Head of caudate nucleus (tissue), 42 donors: ENCODE data around the gene LEPR.
"Not testable (repeated sequence)": the region's sequence is repeated elsewhere in the genome, so short reads cannot be mapped to it uniquely, and the experiment has no call there.

Experiments used
- DNase-seq, 42 donors: peaks; one replicate each; pipeline versions ENCODE4 v3.0.0 to v3.0.0-alpha.2; 2020 to 2021; ENCODE audit warnings: mixed read lengths in 7 of 42
- intact Hi-C: fragments of 100-400 bp; cut with DNase I; formaldehyde crosslinking; loops from one replicate; pipeline ENCODE4 v1.15.0; 2022

LEPR gene, protein sequence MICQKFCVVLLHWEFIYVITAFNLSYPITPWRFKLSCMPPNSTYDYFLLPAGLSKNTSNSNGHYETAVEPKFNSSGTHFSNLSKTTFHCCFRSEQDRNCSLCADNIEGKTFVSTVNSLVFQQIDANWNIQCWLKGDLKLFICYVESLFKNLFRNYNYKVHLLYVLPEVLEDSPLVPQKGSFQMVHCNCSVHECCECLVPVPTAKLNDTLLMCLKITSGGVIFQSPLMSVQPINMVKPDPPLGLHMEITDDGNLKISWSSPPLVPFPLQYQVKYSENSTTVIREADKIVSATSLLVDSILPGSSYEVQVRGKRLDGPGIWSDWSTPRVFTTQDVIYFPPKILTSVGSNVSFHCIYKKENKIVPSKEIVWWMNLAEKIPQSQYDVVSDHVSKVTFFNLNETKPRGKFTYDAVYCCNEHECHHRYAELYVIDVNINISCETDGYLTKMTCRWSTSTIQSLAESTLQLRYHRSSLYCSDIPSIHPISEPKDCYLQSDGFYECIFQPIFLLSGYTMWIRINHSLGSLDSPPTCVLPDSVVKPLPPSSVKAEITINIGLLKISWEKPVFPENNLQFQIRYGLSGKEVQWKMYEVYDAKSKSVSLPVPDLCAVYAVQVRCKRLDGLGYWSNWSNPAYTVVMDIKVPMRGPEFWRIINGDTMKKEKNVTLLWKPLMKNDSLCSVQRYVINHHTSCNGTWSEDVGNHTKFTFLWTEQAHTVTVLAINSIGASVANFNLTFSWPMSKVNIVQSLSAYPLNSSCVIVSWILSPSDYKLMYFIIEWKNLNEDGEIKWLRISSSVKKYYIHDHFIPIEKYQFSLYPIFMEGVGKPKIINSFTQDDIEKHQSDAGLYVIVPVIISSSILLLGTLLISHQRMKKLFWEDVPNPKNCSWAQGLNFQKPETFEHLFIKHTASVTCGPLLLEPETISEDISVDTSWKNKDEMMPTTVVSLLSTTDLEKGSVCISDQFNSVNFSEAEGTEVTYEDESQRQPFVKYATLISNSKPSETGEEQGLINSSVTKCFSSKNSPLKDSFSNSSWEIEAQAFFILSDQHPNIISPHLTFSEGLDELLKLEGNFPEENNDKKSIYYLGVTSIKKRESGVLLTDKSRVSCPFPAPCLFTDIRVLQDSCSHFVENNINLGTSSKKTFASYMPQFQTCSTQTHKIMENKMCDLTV

GRCh38 chr1:65420590-65421350 is at the start of gene LEPR, which contains the start of gene LEPROT:
TSS of gene LEPR (plus strand) at chr1:65420668. CDS start at chr1:65565566, 144,898 bp downstream.
TSS of gene LEPROT (plus strand) at chr1:65420668. CDS start at chr1:65420725, 57 bp downstream.
- peak in 1 of 42 donors; percentile 26 for DNase-seq
- intact Hi-C loops: loop anchor here (5.0 kb wide), 1 partner anchor 153 kb away; no protein-coding TSS in a partner anchor

- intact Hi-C loops: no loop called here
- DNase-seq: no peak
Measured at GRCh38 chr1:65371544-65371943, 48.9 kb upstream of the LEPR start.

DNA sequence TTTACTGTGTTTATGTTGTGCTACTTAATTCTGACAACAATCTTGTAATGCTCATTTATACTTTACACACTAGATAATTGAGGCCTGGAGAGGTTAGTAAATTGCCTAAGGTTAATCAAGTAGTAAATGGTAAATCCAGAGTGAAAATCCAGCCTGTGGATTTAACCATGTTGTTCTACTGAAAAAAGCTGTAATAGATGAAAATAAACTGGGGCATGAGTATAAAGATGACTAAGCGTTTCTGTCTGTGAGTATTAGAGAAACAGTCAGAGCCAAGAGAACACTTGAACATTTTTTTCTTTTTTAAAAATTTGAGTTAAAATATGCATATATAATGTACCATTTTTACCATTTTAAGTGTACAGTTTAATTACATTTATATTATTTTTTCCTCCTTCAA is 47.9 kb upstream of the LEPR start:
- intact Hi-C loops: no loop called here
- DNase-seq: no peak

DNA sequence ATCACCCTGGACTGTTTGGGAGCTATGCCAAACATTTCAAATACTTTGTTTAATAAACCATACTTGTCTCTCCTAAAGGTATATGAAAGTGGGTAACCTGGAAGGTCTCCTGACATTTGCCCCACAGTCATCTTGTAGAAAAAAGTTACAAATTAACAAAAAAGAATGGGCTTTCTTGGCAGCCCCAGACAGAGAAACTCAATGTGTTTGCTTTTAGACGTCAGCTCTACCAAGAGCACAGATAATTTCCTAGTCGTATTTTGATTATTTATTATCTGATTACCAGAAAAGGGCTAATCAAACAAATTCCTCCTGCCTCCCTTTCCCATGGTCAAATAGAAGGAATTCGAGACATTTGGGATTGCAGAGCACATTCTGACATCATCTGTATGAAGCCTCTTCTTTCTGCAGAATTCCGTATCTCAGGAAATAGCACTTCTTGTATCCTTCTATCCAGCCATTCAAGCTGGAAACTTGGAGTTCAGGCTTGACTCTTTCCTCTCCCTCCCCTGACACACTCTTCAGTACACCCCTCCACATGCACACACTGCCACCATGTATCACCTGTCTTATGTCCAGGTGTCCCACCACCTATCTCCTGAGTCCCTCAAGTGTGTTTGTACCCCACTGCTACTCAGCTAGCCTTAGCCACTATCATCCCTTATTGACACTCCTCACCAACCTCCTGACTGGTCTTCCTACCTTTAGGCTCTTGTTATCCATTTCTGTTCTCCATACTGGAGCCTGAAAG is 42.8 kb upstream of the LEPR start:
- DNase-seq: no peak
- intact Hi-C loops: no loop called here

DNA sequence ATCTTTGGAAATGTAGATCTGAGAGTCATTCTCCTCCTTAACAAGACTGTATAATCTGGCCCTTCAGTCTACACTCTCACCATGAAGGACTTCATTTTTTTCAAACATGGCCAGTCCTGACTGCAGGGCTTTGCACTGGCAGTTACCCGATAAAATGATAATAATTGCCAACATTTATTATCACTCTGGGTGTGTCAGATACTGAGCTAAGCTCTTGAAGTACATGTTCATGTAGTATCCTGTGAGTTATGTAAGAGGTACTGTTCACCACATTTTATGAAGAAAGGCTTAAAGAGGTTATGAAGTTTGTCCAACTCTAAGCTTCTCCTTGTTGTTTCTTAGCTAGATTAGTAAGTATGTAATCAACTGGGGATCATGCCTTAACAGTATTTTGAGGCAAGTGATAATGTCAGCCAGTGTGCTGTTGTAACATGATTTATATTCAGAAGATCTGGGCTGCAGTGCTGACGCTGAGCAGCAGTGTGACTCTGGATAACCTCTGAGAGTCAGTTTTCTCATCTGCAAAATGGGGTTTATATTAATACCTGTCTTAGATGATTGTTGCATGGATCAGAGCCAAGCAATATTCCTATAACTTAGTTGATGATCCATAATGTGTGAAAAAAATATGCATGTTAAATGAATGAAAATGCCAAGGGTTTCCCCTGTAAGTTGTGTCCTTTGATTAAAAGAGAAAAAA is 42.1 kb upstream of the LEPR start:
- DNase-seq: no peak
- intact Hi-C loops: no loop called here

DNA sequence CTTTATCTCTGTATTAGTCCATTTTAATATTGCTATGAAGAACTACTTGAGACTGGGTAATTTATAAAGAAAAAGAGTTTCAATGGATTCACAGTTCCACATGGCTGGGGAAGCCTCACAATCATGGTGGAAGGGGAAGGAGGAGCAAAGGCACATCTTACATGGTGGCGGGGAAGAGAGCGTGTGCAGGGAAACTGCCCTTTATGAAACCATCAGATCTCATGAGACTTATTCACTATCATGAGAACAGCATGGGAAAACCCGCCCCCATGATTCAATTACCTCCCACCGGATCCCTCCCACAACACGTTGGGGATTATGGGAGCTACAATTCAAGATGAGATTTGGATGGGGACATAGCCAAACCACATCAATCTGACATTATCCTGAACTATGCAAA is 36.0 kb upstream of the LEPR start:
- intact Hi-C loops, DNase-seq: not testable (repeated sequence)

DNA sequence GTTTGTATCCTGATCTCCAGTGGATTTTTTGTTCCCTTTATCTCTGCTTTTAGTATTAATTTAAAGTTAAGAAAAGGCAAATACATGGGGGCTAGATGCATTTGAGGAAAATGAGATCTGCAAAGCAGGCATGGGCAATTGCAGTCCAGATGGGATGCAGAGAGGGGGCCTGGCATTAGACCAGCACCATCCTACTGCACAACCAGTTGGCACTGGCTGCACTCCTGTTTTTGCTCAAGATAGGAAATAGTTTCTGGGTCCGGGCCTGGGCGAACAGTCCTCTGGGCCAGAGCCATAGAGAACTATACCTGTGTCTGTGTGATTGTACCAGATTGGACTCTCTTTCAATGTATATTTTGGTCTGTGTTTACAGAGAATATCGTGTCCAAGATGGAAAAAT is 34.0 kb upstream of the LEPR start:
- intact Hi-C loops: no loop called here
- DNase-seq: no peak

DNA sequence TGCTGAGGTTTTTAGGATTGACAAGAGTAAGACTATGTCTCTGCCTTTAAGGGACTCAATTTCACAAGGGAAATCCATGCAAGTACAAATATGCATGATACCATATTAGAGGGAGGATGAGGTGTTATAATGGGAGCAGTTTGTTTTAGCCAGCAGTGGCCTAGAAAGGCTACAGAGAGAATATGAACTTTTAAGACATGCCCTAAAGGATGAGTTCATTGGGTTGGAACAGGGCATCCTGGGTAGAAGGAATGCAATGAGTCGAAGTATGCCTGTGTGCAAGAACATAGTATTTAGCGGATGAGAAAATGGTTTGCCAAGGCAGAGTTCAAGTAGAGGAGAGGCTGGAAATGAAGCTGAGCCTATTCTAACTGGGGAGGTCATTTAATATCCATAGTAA is 32.6 kb upstream of the LEPR start:
- intact Hi-C loops: no loop called here
- no peak for DNase-seq

- no peak for DNase-seq
- intact Hi-C loops: no loop called here
Measured at GRCh38 chr1:65388908-65389695, 31.4 kb upstream of the LEPR start.

GRCh38 chr1:65392497-65392896 is 28.0 kb upstream of the LEPR start:
- intact Hi-C loops: no loop called here
- DNase-seq: no peak

- intact Hi-C loops: no loop called here
- no peak for DNase-seq
Measured at GRCh38 chr1:65393347-65393746, 27.1 kb upstream of the LEPR start.

DNA sequence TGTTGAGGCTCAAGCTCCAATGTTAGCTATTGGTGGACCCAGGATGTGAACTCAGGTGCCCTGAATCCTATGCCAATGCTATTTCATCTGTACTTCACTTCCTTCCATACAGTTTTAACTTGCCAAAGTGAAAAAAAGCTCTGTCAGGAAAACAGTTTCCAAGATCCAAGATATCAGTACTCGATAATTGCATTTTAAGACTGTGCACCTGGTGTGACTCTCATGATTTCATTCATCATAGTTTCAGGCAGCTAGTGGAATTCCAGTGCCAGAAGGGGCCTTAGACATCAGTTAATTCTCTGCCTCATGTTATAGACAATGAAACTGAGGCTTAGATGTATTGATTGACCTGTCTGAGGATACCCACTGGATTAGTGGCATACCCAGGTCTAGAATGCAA is 26.5 kb upstream of the LEPR start:
- intact Hi-C loops: no loop called here
- DNase-seq: no peak

GRCh38 chr1:65395887-65396612 is 24.4 kb upstream of the LEPR start:
- intact Hi-C loops: no loop called here

DNA sequence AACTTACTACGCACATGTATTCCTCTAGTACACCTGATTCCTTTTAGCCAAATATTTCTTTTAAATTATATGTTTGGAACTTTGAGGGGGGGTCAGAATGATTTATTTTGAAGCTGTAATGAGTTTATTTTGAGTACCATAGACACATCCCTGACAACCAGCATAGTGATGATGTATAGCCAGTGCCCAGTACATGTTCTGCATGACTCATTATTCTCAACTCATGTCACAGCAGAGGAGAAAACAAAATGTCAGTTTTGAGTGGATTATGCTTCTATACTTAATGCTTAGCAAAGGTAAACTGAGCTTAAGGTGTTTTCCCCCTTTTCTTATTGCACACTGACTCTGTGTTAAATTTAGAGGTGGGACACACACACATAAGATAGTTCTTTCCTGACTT is 22.4 kb upstream of the LEPR start:
- no peak for DNase-seq
- intact Hi-C loops: no loop called here

More at GRCh38 chr1:65395887-65396612, 24.4 kb upstream of the LEPR start:
- no peak for DNase-seq

DNA sequence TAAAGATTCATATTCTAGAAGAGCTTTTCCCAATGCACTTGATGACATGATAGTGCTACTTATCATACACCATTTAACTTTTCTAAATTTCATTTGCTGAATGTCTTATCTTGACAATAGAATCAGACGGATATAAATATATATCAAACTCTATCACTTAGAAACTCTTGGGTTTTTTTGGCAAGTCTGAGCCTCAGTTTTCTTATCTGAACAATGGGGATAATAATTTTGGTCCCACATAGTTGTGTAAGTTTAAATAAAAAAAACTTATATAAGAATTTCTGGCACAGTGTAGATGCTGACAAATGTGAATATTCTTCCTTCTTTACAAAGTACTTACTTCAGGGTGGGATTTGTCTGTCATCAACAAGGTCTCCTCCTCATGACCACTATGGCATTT is 21.5 kb upstream of the LEPR start:
- intact Hi-C loops: no loop called here
- DNase-seq: no peak

DNA sequence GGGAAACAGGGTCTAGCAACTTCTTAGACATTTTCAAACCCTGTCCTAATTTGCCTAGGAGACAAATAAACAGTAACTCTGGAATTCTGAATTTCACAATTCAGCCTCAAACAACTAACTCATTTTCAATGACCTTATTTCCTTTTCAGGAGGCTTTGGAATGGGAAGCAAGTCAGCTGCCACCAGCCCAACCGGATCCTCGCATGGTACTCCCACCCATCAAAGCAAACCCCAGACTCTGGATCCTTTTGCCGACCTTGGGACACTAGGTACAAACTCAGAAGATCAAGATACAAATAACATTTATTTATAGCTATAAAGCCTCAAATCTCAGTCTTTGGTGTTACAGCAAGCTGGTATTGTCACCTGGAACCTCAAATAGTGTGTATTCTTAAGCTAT is 18.9 kb upstream of the LEPR start:
- intact Hi-C loops: no loop called here
- DNase-seq: peak in 7 of 42 donors; percentile 13 to 54 (median 19)
